Neuronal stem cell (in vitro differentiated cells): ENCODE measurements around the gene ARL11.

Source experiments
- DNase-seq: peaks from one replicate; pipeline ENCODE4 v3.0.0-alpha.2; 2013; ENCODE audit warnings: low spot score
- H2AFZ ChIP-seq: one replicate; pipeline ENCODE4 v1.6.1; 2013; ENCODE audit warnings: mild to moderate bottlenecking, low read length, inconsistent platforms
- H2AK5ac ChIP-seq: 2 replicates; pipeline ENCODE4 v1.6.1; 2013; ENCODE audit warnings: low read depth, mild to moderate bottlenecking, inconsistent platforms, low read length, moderate library complexity, mixed read lengths
- H2BK120ac ChIP-seq: 2 replicates; pipeline ENCODE4 v1.6.1; 2013; ENCODE audit warnings: low read depth, mild to moderate bottlenecking, inconsistent platforms, low read length, moderate library complexity, mixed read lengths
- H2BK12ac ChIP-seq: one replicate; pipeline ENCODE4 v1.6.1; 2013; ENCODE audit warnings: low read length, inconsistent platforms
- H2BK15ac ChIP-seq: 2 replicates; pipeline ENCODE4 v1.6.1; 2013; ENCODE audit warnings: mild to moderate bottlenecking, low read length, inconsistent platforms, mixed read lengths
- H2BK5ac ChIP-seq: one replicate; pipeline ENCODE4 v1.6.1; 2013; ENCODE audit warnings: inconsistent platforms, mild to moderate bottlenecking, low read length, moderate library complexity
- H3K14ac ChIP-seq: one replicate; pipeline ENCODE4 v1.6.1; 2013; ENCODE audit warnings: low read length, inconsistent platforms
- H3K18ac ChIP-seq: 2 replicates; pipeline ENCODE4 v1.6.1; 2013; ENCODE audit warnings: low read length, inconsistent platforms
- H3K23ac ChIP-seq: 2 replicates; pipeline ENCODE4 v1.6.1; 2013; ENCODE audit warnings: low read depth, mild to moderate bottlenecking, mixed read lengths, low read length, inconsistent platforms; ENCODE audit not compliant: poor library complexity
- H3K27ac ChIP-seq: replicated peaks from 3 replicates; pipeline ENCODE4 v1.5.1; 2013; ENCODE audit warnings: low read length, inconsistent platforms
- H3K27me3 ChIP-seq, 3 experiments: 2 replicates each; pipeline ENCODE4 v1.6.1; 2013; ENCODE audit warnings: low read length in 3 of 3, mild to moderate bottlenecking in 2 of 3, inconsistent platforms in 1 of 3, low read depth in 1 of 3, mixed read lengths in 1 of 3, moderate library complexity in 1 of 3; ENCODE audit not compliant: control insufficient read depth in 3 of 3, insufficient read depth in 3 of 3
- H3K36me3 ChIP-seq, 2 donors: replicated peaks in 1 of 2; 2 replicates each; pipeline ENCODE4 v1.6.1; 2013; ENCODE audit warnings: low read length in 2 of 2; ENCODE audit not compliant: control insufficient read depth in 2 of 2, insufficient read depth in 2 of 2
- H3K4ac ChIP-seq: 2 replicates; pipeline ENCODE4 v1.6.1; 2013; ENCODE audit warnings: inconsistent platforms, mild to moderate bottlenecking, low read length, moderate library complexity
- H3K4me1 ChIP-seq, 2 donors: 1 replicate in 1 of 2; 2 replicates in 1 of 2; pipeline ENCODE4 v1.6.1; 2013; ENCODE audit warnings: low read length in 2 of 2, low read depth in 1 of 2; ENCODE audit not compliant: control insufficient read depth in 2 of 2, insufficient read depth in 1 of 2
- H3K4me2 ChIP-seq: one replicate; pipeline ENCODE4 v1.6.1; 2013; ENCODE audit warnings: mild to moderate bottlenecking, low read length, inconsistent platforms; ENCODE audit not compliant: insufficient read depth, poor library complexity, severe bottlenecking
- H3K4me3 ChIP-seq, 2 donors: 2 replicates each; pipeline ENCODE4 v1.5.1; 2013; ENCODE audit warnings: low read length in 2 of 2, mild to moderate bottlenecking in 2 of 2, inconsistent platforms in 1 of 2, moderate library complexity in 1 of 2
- H3K79me1 ChIP-seq: one replicate; pipeline ENCODE4 v1.6.1; 2013; ENCODE audit warnings: low read depth, mild to moderate bottlenecking, inconsistent platforms, low read length, moderate library complexity
- H3K9ac ChIP-seq: one replicate; pipeline ENCODE4 v1.6.1; 2013; ENCODE audit warnings: mild to moderate bottlenecking, low read depth, low read length, inconsistent platforms; ENCODE audit not compliant: poor library complexity
- H3K9me3 ChIP-seq, 2 donors: replicated peaks in 1 of 2; 2 replicates each; pipeline versions ENCODE3 to v1.6.1; 2013; ENCODE audit warnings: low read length in 2 of 2, mild to moderate bottlenecking in 2 of 2, inconsistent platforms in 1 of 2, low read depth in 1 of 2, mixed read lengths in 1 of 2, moderate library complexity in 1 of 2; ENCODE audit not compliant: control insufficient read depth in 2 of 2, insufficient read depth in 1 of 2
- H4K8ac ChIP-seq: one replicate; pipeline ENCODE4 v1.6.1; 2013; ENCODE audit warnings: low read depth, mild to moderate bottlenecking, inconsistent platforms, low read length, moderate library complexity
- H4K91ac ChIP-seq: one replicate; pipeline ENCODE4 v1.6.1; 2013; ENCODE audit warnings: low read length, low read depth, mild to moderate bottlenecking, inconsistent platforms; ENCODE audit not compliant: poor library complexity
- WGBS, 2 donors: extraction: QIAGEN DNeasy Blood & Tissue Kit; methylation state at CpG; one replicate each; pipeline ENCODE4 v1.1.7; 2013; ENCODE audit warnings: missing lambda C conversion rate in 2 of 2, mixed read lengths in 1 of 2; ENCODE audit not compliant: insufficient read length in 2 of 2, insufficient replicate concordance in 1 of 2; ENCODE audit errors: extremely low coverage in 2 of 2; 5-methylcytosine and 5-hydroxymethylcytosine counted together

Gene ARL11

DNA sequence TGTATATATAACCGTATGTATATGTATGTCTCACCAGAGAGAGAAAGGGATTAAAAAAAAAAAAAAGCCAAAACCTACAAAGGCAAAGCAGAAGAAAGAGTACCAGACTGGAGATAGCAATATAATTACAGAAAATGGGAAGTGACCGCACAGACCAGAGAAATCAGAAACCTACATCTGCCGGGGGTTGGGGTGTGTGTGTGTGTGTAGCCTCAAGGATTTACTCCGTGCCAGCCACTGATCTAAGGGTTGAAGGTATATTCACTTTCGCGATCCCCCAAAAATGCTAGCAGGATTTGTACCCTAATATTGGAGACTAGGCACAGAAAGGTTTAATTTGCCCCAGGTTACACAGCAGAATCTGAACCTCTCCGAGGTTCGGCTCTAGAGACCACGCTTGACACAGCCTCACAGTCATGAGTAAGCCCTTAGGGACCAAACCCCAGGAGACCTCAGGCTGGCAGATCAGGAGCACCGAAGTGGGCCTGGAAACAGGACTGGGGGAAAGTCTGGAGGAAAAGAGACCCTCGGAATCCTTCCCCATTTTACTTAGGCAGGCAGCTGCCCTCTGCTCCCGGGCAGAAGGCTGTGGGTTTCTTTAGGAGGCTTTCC, 14.8 kb downstream of the ARL11 start:
- no peak overlapping the region for H2BK5ac ChIP-seq
- no peak overlapping the region for H3K18ac ChIP-seq
- H3K27me3 ChIP-seq = no peaks in the 10 kb centered on the region
- H3K14ac ChIP-seq = no peak overlapping the region
- H3K79me1 ChIP-seq = peaks cover 1% of the 10 kb centered on the region
- no peak overlapping the region for H4K8ac ChIP-seq
- H3K36me3 ChIP-seq = no peaks in the 10 kb centered on the region
- H2BK120ac ChIP-seq = no peak overlapping the region
- H3K27ac ChIP-seq = no peak overlapping the region
- H2BK15ac ChIP-seq = no peak overlapping the region
- no peak overlapping the region for H4K91ac ChIP-seq
- H3K4ac ChIP-seq = no peak overlapping the region
- H3K4me3 ChIP-seq = no peak overlapping the region
- no peak overlapping the region for H2AFZ ChIP-seq
- peaks cover 0 to 2% of the 10 kb centered on the region in 2 donors for H3K9me3 ChIP-seq
- no peak overlapping the region for H3K9ac ChIP-seq
- no CpG with 5 or more reads among the region's 12 CpGs for WGBS, 2 donors
- H3K4me1 ChIP-seq = no peaks in the 10 kb centered on the region
- H2AK5ac ChIP-seq = no peak overlapping the region
- no peak for DNase-seq
- H3K23ac ChIP-seq = no peak overlapping the region
- H3K4me2 ChIP-seq = no peak overlapping the region
- H2BK12ac ChIP-seq = no peak overlapping the region

DNA sequence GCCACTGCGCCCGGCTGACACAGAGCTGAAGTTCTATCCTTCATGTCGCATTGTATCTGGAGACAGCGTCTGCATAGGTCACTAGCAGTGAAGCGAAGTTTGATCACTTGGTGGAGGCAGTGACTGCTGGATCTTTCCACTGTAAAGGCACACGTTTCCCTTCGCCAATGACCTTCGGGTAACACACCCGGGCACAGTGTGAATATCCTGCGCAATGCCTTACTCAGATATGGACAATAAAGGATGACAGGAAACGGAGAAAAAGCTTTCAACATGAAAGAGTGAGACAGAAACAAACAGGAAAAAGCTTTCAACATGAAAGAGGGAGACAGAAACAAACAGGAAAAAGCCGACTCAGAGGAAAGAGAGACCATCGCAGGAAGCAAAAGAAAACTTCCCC, 17.1 kb downstream of the ARL11 start:
- Histone ChIP-seq H3K23ac (no peak overlapping the region), H3K9me3 (peaks cover 0 to 2% of the 10 kb centered on the region in 2 donors), H3K36me3 (no peaks in the 10 kb centered on the region), H2AFZ (no peak overlapping the region), H4K91ac (no peak overlapping the region), H2BK5ac (no peak overlapping the region), H3K4ac (no peak overlapping the region), H3K4me3 (no peak overlapping the region), H3K9ac (no peak overlapping the region), H2AK5ac (no peak overlapping the region), H3K27me3 (no peaks in the 10 kb centered on the region), H3K27ac (no peak overlapping the region), H2BK12ac (no peak overlapping the region), H3K4me2 (no peak overlapping the region), H3K4me1 (no peaks in the 10 kb centered on the region), H3K14ac (no peak overlapping the region), H2BK120ac (no peak overlapping the region), H3K79me1 (no peaks in the 10 kb centered on the region), H3K18ac (no peak overlapping the region), H4K8ac (no peak overlapping the region), H2BK15ac (no peak overlapping the region)
- no CpG with 5 or more reads among the region's 13 CpGs for WGBS, 2 donors
- no peak for DNase-seq

DNA sequence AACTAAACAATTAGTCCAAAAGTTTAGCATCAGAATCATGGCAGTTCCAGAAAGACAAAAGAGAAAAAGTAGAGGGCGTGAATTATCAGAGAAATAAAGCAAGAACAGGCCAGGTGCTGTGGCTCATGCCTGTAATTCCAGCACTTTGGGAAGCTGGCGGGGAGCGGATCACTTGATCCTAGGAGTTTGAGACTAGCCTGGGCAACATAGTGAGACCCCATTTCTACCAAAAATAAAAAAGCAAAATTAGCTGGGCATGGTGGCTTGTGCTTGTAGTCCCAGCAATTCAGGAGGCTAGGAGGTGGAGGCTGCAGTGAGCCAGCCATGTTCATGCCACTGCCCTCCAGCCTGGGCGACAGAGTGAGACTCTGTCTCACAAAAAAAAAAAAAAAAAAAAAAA, 18.4 kb downstream of the ARL11 start:
- Histone ChIP-seq H3K14ac (no peak overlapping the region), H3K4me3 (no peak overlapping the region), H2AFZ (no peak overlapping the region), H3K9me3 (peaks cover 0 to under 1% of the 10 kb centered on the region in 2 donors), H3K27me3 (no peaks in the 10 kb centered on the region), H3K4me2 (no peak overlapping the region), H2BK12ac (no peak overlapping the region), H2BK120ac (no peak overlapping the region), H3K23ac (no peak overlapping the region), H3K18ac (no peak overlapping the region), H2AK5ac (no peak overlapping the region), H3K9ac (no peak overlapping the region), H4K8ac (no peak overlapping the region), H2BK15ac (no peak overlapping the region), H4K91ac (no peak overlapping the region), H3K27ac (no peak overlapping the region), H3K4ac (no peak overlapping the region), H3K36me3 (no peaks in the 10 kb centered on the region), H2BK5ac (no peak overlapping the region), H3K4me1 (no peaks in the 10 kb centered on the region), H3K79me1 (no peaks in the 10 kb centered on the region)
- DNase-seq = no peak
- WGBS, 2 donors = no CpG with 5 or more reads among the region's 4 CpGs

DNA sequence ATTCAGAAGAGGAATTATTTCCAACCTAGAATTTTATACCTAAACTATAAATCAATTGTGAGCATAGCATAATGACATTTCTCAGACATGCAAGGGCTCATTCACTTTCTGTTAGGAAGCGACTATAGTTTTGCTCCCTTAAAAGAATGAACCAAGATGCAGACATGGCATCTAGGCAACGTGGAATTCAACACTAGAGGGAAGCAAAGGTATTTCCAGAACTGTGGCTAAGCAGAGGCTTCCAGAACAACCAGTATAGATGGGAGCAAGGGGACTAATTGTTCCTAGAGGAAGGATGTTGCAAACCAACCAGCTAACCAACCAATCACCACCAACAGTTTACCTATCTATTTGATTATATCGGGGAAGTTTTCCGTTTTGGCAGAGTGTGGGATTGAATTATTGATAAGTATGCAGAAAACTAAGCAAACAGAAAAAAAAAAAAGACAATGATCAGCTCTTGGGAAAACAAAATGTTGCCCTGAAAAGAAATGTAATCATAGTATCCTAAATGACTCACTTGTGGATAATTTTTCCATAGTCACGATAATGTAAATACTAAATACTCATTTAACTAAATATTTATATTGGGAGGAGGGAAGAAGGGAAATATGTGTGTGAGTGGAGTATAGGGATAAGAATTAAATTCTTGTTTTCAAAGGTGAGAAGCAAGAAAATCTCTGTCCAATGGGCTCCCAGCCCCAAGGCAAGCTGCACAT, 21.1 kb downstream of the ARL11 start:
- Histone ChIP-seq H2BK15ac (no peak overlapping the region), H3K4me1 (no peaks in the 10 kb centered on the region), H4K91ac (no peak overlapping the region), H2BK120ac (no peak overlapping the region), H4K8ac (no peak overlapping the region), H3K9me3 (no peaks in the 10 kb centered on the region), H3K36me3 (no peaks in the 10 kb centered on the region), H3K4me3 (no peak overlapping the region), H3K4ac (no peak overlapping the region), H3K79me1 (no peaks in the 10 kb centered on the region), H3K9ac (no peak overlapping the region), H3K18ac (no peak overlapping the region), H2BK12ac (no peak overlapping the region), H3K27me3 (no peaks in the 10 kb centered on the region), H2BK5ac (no peak overlapping the region), H2AFZ (no peak overlapping the region), H3K4me2 (no peak overlapping the region), H3K23ac (no peak overlapping the region), H3K14ac (no peak overlapping the region), H2AK5ac (no peak overlapping the region), H3K27ac (no peak overlapping the region)
- DNase-seq = no peak
- no CpG with 5 or more reads among the region's 5 CpGs for WGBS, 2 donors
